HepG2 (cell line): Measurements from ENCODE around the gene NUF2. TPM values are rescaled to one million over a fixed set of nuclear protein-coding genes. Genes with fewer than 3 reads are reported as not detected.

ENCODE experiments used
- ATAC-seq: fragments of 200-7000 bp; cut with Tn5 transposase; 3 replicates; pipeline ENCODE4 v1.9.1; 2020; ENCODE audit warnings: mild to moderate bottlenecking, moderate library complexity
- BruUV-seq: library from RNA; stranded (reverse); fragments of 400-500 nt; replicated peaks from 2 replicates; lab custom pipeline; 2021; lab: Mats Ljungman, UMichigan
- CTCF ChIA-PET: fragments of 300-600 bp; formaldehyde crosslinking; extraction: SDS; loops from one replicate; lab custom pipeline; 2021; ENCODE audit warnings: low total read pairs, inconsistent platforms, low intra/inter-chr PET ratio; lab: Yijun Ruan, JAX
- POLR2A ChIA-PET: fragments of 350-600 bp; sonication (Branson Sonifier 250); formaldehyde crosslinking; loops from one replicate; lab custom pipeline; 2020; ENCODE audit warnings: antibody characterized with exemption, inconsistent platforms; lab: Yijun Ruan, JAX
- DNase-seq: peaks from one replicate; pipeline ENCODE4 v3.0.0-alpha.2; 2015; ENCODE audit warnings: low spot score
- FAIRE-seq: peaks from 3 replicates; lab custom pipeline; 2011; peaks lifted over from hg19 to GRCh38; lab: Jason Lieb, UNC
- H2AFZ ChIP-seq: one replicate; pipeline ENCODE4 v1.6.1; 2011; ENCODE audit warnings: low read length, inconsistent platforms
- H3K27ac ChIP-seq: fragments of 300-600 bp; 3 replicates; pipeline ENCODE4 v1.8.0; 2011; ENCODE audit warnings: mixed run types, mild to moderate bottlenecking, mixed read lengths, low read length, inconsistent platforms; ENCODE audit not compliant: insufficient read depth; ENCODE audit errors: extremely low read length
- H3K27me3 ChIP-seq, 2 experiments: fragments of 200-600 bp in 1 of 2; 2 replicates in 1 of 2; 3 replicates in 1 of 2; pipeline versions ENCODE4 v1.6.0 to v1.8.0; 2011; ENCODE audit warnings: low read length in 2 of 2, mild to moderate bottlenecking in 2 of 2, moderate library complexity in 2 of 2, inconsistent platforms in 1 of 2; ENCODE audit not compliant: insufficient read depth in 2 of 2, control insufficient read depth in 1 of 2
- H3K36me3 ChIP-seq, 2 experiments: fragments of 200-600 bp in 1 of 2; replicated peaks in 1 of 2; 2 replicates in 1 of 2; 3 replicates in 1 of 2; pipeline versions ENCODE4 v1.5.1 to v1.8.0; 2011; ENCODE audit warnings: low read length in 2 of 2, inconsistent platforms in 1 of 2; ENCODE audit not compliant: insufficient read depth in 2 of 2, control insufficient read depth in 1 of 2
- H3K4me1 ChIP-seq: 2 replicates; pipeline ENCODE4 v1.5.1; 2012; ENCODE audit warnings: low read length, inconsistent platforms; ENCODE audit not compliant: insufficient read depth
- H3K4me2 ChIP-seq: 2 replicates; pipeline ENCODE4 v1.6.0; 2011; ENCODE audit warnings: low read depth, low read length, inconsistent platforms
- H3K4me3 ChIP-seq, 3 experiments: fragments of 200-600 bp in 1 of 3; sonication (generic), shearing (Covaris generic) in 1 of 3; replicated peaks in 1 of 3; 2 replicates each; pipeline ENCODE4 v1.5.1; 2011 to 2016; ENCODE audit warnings: low read length in 3 of 3, inconsistent platforms in 2 of 3, low read depth in 2 of 3, mild to moderate bottlenecking in 2 of 3, control low read depth in 1 of 3, mixed read lengths in 1 of 3; ENCODE audit not compliant: insufficient read depth in 1 of 3
- H3K79me2 ChIP-seq: one replicate; pipeline ENCODE4 v1.6.1; 2011; ENCODE audit warnings: low read length, inconsistent platforms; ENCODE audit not compliant: insufficient read depth
- H3K9ac ChIP-seq: 2 replicates; pipeline ENCODE4 v1.6.0; 2011; ENCODE audit warnings: mild to moderate bottlenecking, low read depth, low read length, inconsistent platforms; ENCODE audit not compliant: insufficient read depth
- H3K9me3 ChIP-seq: 2 replicates; pipeline ENCODE4 v1.5.1; 2012; ENCODE audit warnings: mild to moderate bottlenecking, low read length
- H4K20me1 ChIP-seq: 2 replicates; pipeline ENCODE4 v1.6.0; 2011; ENCODE audit warnings: inconsistent platforms, mild to moderate bottlenecking, low read length, moderate library complexity; ENCODE audit not compliant: insufficient read depth
- ATF6 ChIP-seq: sonication (generic); formaldehyde crosslinking; conservative IDR thresholded peaks from 2 replicates; pipeline ENCODE4 v1.4.0; 2020; ENCODE audit warnings: missing genetic modification reagents
- GATA4 ChIP-seq: sonication (generic); IDR thresholded peaks from 2 replicates; pipeline ENCODE4 v1.6.1; 2016; ENCODE audit warnings: antibody characterized with exemption, low read depth, borderline replicate concordance
- KIAA2018 ChIP-seq: sonication (generic); formaldehyde crosslinking; IDR thresholded peaks from 2 replicates; pipeline ENCODE4 v1.5.0; 2020; ENCODE audit warnings: mild to moderate bottlenecking, missing genetic modification reagents, borderline replicate concordance
- NFE2 ChIP-seq: sonication (generic); formaldehyde crosslinking; IDR thresholded peaks from 2 replicates; pipeline ENCODE4 v1.4.0; 2020; ENCODE audit warnings: missing genetic modification reagents
- REL ChIP-seq: sonication (generic); formaldehyde crosslinking; conservative IDR thresholded peaks from 2 replicates; pipeline ENCODE4 v1.8.0; 2022; ENCODE audit warnings: mild to moderate bottlenecking, missing genetic modification reagents, moderate library complexity
- WGBS: methylation state at CpG from one replicate; pipeline ENCODE4 v1.1.6; 2017; ENCODE audit warnings: low lambda C conversion rate; 5-methylcytosine and 5-hydroxymethylcytosine counted together
- in situ Hi-C: cut with HindIII; loops from 2 replicates; pipeline ENCODE4 v1.10.0; 2017; ENCODE audit warnings: low pct_unique_long_range_greater_than_20kb; ENCODE audit not compliant: extremely low pct_ligation_motif_present
- intact Hi-C: fragments of 100-400 bp; cut with micrococcal nuclease; formaldehyde crosslinking; loops from one replicate; pipeline ENCODE4 v1.10.0; 2022; ENCODE audit not compliant: unreplicated experiment
- polyA plus RNA-seq, 8 experiments: library from polyadenylated mRNA; depleted of rRNA in 3 of 8; stranded (reverse) in 7 of 8; unstranded in 1 of 8; fragments of >200 nt; fragmentation: Illumina TruSeq in 4 of 8; extraction: Trizol in 4 of 8; gene quantifications; 2 replicates each; pipeline versions ENCODE4 v1.2.1 to v1.2.3, GENCODE V29; 2011 to 2016; ENCODE audit warnings: low read depth in 4 of 8, missing spikeins in 1 of 8, mixed read lengths in 1 of 8; ENCODE audit not compliant: insufficient read depth in 1 of 8
- total RNA-seq, 5 experiments: library from RNA; depleted of rRNA; stranded (reverse); fragments of >200 nt; fragmentation: Illumina TruSeq; extraction: Trizol; gene quantifications; 2 replicates each; pipeline ENCODE4 v1.2.3, GENCODE V29; 2016; ENCODE audit warnings: low read depth in 1 of 5

NUF2 gene
- total and polyA plus RNA-seq, 2 of the 13 experiments (the other 11 are each of a cell fraction or from before 2014, with no cell fraction given): 26.0 to 39.4 TPM

GRCh38 chr1:163331116-163331515, 9.4 kb downstream of the NUF2 start:
- H3K36me3 ChIP-seq: peaks cover 2 to 30% of the 10 kb centered on the region in 2 experiments; a peak in 4 of 5 replicates
- H3K4me2 ChIP-seq: no peak overlapping the region
- H3K79me2 ChIP-seq: no peaks in the 10 kb centered on the region
- no peak overlapping the region for H3K9ac ChIP-seq
- no TSS peak for BruUV-seq
- H4K20me1 ChIP-seq: no peaks in the 10 kb centered on the region
- FAIRE-seq (no peak), DNase-seq (no peak), ATAC-seq (no peak)
- TF ChIP-seq KIAA2018 (CRISPR knock-in tag) (no peak), GATA4 (no peak), ATF6 (CRISPR knock-in tag) (no peak), NFE2 (no peak), REL (CRISPR knock-in tag) (no peak)
- no peak overlapping the region for H2AFZ ChIP-seq
- no peak overlapping the region for H3K4me3 ChIP-seq
- POLR2A ChIA-PET: no interaction called here
- 96% methylated on average over 2 of the region's 2 CpGs for WGBS
- no peaks in the 10 kb centered on the region for H3K9me3 ChIP-seq
- H3K27ac ChIP-seq: no peak overlapping the region
- in situ Hi-C loops: no loop called here
- CTCF ChIA-PET: no interaction called here
- no peaks in the 10 kb centered on the region for H3K27me3 ChIP-seq
- intact Hi-C loops: no loop called here
- no peaks in the 10 kb centered on the region for H3K4me1 ChIP-seq
